Gastrocnemius medialis (tissue), 4 donors: ENCODE measurements around the gene DUSP6.

Experiments
- POLR2A ChIP-seq, 2 donors: fragments of 450-650 bp; IDR thresholded peaks; one replicate each; pipeline ENCODE4 v1.6.1; 2017; ENCODE audit warnings: antibody characterized with exemption in 2 of 2, mild to moderate bottlenecking in 2 of 2, moderate library complexity in 2 of 2
- TF ChIP-seq, protein P1 (sequence below), 5 experiments: fragments of 450-650 bp in 3 of 5; fragments of 200-600 bp in 2 of 5; sonication (generic) in 2 of 5; IDR thresholded peaks in 4 of 5; conservative IDR thresholded peaks in 1 of 5; 1 replicate in 4 of 5; 2 replicates in 1 of 5; pipeline ENCODE4 v1.5.1; 2016 to 2019; ENCODE audit warnings: antibody characterized with exemption in 5 of 5, mild to moderate bottlenecking in 3 of 5, moderate library complexity in 3 of 5

DNA sequence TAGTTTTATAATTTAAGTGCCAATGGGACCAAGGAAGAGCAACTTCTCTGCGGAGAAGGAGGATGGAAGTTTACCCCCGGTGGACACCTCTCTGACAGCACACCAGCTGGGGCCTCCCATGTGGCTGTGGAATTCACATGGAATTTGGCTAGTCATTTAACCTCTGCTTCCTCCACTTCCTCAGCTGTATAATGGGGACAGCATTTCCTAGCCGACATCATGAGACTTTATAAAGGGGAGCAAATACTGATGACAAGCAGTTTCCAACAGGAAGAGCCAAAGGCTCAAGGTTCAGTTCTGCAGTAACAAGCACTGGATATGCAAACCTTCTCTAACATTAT lies 7.5 kb downstream of the DUSP6 start:
- TF ChIP-seq POLR2A (IDR thresholded peaks at IDR 0.05) = no peak
- TF ChIP-seq, protein P1, sequence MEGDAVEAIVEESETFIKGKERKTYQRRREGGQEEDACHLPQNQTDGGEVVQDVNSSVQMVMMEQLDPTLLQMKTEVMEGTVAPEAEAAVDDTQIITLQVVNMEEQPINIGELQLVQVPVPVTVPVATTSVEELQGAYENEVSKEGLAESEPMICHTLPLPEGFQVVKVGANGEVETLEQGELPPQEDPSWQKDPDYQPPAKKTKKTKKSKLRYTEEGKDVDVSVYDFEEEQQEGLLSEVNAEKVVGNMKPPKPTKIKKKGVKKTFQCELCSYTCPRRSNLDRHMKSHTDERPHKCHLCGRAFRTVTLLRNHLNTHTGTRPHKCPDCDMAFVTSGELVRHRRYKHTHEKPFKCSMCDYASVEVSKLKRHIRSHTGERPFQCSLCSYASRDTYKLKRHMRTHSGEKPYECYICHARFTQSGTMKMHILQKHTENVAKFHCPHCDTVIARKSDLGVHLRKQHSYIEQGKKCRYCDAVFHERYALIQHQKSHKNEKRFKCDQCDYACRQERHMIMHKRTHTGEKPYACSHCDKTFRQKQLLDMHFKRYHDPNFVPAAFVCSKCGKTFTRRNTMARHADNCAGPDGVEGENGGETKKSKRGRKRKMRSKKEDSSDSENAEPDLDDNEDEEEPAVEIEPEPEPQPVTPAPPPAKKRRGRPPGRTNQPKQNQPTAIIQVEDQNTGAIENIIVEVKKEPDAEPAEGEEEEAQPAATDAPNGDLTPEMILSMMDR (IDR thresholded peaks at IDR 0.05 in 4 of 5, conservative IDR thresholded peaks at IDR 0.05 in 1 of 5) = no peak
